Measurements from ENCODE around the gene GALNT2.

The GALNT2 gene

GRCh38 chr1:230300322-230301301 lies 233.6 kb downstream of the GALNT2 start:
- no peak for DNase-seq (ENCODE audit: low spot score)
- in situ Hi-C loops (cut with MboI; ENCODE audit: low pct_unique_long_range_greater_than_20kb, low sequenced_read_pairs, unreplicated experiment): loop anchor here (25.0 kb wide), 2 partner anchors 638 to 1038 kb away; partner anchors contain the start of gene RAB4A
- TF ChIP-seq CTCF (IDR thresholded peaks at IDR 0.05; ENCODE audit: extremely low read depth, insufficient read depth, missing control alignments): no peak

- TF ChIP-seq CTCF (IDR thresholded peaks at IDR 0.05; ENCODE audit: extremely low read depth, insufficient read depth, missing control alignments): no peak
- DNase-seq (ENCODE audit: low spot score): no peak
- in situ Hi-C loops (cut with MboI; ENCODE audit: low pct_unique_long_range_greater_than_20kb, low sequenced_read_pairs, unreplicated experiment): loop anchor here (25.0 kb wide), 2 partner anchors 639 to 1039 kb away; partner anchors contain the start of gene RAB4A
Measured at GRCh38 chr1:230301322-230301721, 234.3 kb downstream of the GALNT2 start.

- in situ Hi-C loops (cut with MboI; ENCODE audit: low pct_unique_long_range_greater_than_20kb, low sequenced_read_pairs, unreplicated experiment): loop anchor here (25.0 kb wide), 2 partner anchors 640 to 1040 kb away; partner anchors contain the start of gene RAB4A
- no peak for DNase-seq (ENCODE audit: low spot score)
- no peak for TF ChIP-seq CTCF (IDR thresholded peaks at IDR 0.05; ENCODE audit: extremely low read depth, insufficient read depth, missing control alignments)
Measured at GRCh38 chr1:230301822-230302221, 234.8 kb downstream of the GALNT2 start.

- no peak for DNase-seq (ENCODE audit: low spot score)
- in situ Hi-C loops (cut with MboI; ENCODE audit: low pct_unique_long_range_greater_than_20kb, low sequenced_read_pairs, unreplicated experiment): loop anchor here (25.0 kb wide), 2 partner anchors 641 to 1041 kb away; partner anchors contain the start of gene RAB4A
- TF ChIP-seq CTCF (IDR thresholded peaks at IDR 0.05; ENCODE audit: extremely low read depth, insufficient read depth, missing control alignments): peak; percentile 28
Measured at GRCh38 chr1:230303069-230303468, 236.0 kb downstream of the GALNT2 start.

- in situ Hi-C loops (cut with MboI; ENCODE audit: low pct_unique_long_range_greater_than_20kb, low sequenced_read_pairs, unreplicated experiment): loop anchor here (25.0 kb wide), 2 partner anchors 642 to 1042 kb away; partner anchors contain the start of gene RAB4A
- no peak for DNase-seq (ENCODE audit: low spot score)
- TF ChIP-seq CTCF (IDR thresholded peaks at IDR 0.05; ENCODE audit: extremely low read depth, insufficient read depth, missing control alignments): no peak
Measured at GRCh38 chr1:230303822-230304221, 236.8 kb downstream of the GALNT2 start.

GRCh38 chr1:230306169-230306568 lies 239.1 kb downstream of the GALNT2 start:
- in situ Hi-C loops (cut with MboI; ENCODE audit: low pct_unique_long_range_greater_than_20kb, low sequenced_read_pairs, unreplicated experiment): loop anchor here (25.0 kb wide), 2 partner anchors 644 to 1044 kb away; partner anchors contain the start of gene RAB4A
- DNase-seq (ENCODE audit: low spot score): no peak
- TF ChIP-seq CTCF (IDR thresholded peaks at IDR 0.05; ENCODE audit: extremely low read depth, insufficient read depth, missing control alignments): peak; percentile 34
